Dedifferentiated amniotic fluid mesenchymal stem cell (primary cell): ENCODE results near the gene SPINT2.

Experiments used
- DNase-seq: peaks from one replicate; pipeline ENCODE4 v3.0.0-alpha.2; 2016; ENCODE audit errors: extremely low spot score

Gene SPINT2

GRCh38 chr19:38267761-38268483, 3.5 kb downstream of the SPINT2 start:
- no peak for DNase-seq

DNA sequence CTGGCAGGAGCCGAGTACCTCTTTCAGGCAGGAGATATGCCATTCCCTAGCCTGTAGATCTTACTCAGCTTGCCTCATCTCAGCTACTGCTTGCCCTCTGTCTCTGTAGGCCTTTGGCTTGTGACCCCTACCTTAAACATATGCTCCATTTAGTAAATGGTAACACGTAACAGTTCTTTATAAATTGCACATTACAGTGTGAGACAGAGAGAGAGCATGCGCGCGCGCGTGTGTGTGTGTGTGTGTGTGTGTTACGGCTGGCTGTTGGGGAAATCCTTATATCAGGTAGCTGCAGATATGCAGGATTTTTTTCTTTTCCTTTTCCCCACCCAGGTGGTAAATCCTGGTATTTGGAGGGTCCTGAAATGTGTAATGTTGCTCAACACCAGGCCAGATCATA, 4.2 kb downstream of the SPINT2 start:
- no peak for DNase-seq

- no peak for DNase-seq
These were observed 6.3 kb downstream of the SPINT2 start for GRCh38 chr19:38270587-38271167.

GRCh38 chr19:38273499-38273898, 9.1 kb downstream of the SPINT2 start:
- DNase-seq = no peak

GRCh38 chr19:38274739-38275138, 10.4 kb downstream of the SPINT2 start:
- DNase-seq = no peak

DNA sequence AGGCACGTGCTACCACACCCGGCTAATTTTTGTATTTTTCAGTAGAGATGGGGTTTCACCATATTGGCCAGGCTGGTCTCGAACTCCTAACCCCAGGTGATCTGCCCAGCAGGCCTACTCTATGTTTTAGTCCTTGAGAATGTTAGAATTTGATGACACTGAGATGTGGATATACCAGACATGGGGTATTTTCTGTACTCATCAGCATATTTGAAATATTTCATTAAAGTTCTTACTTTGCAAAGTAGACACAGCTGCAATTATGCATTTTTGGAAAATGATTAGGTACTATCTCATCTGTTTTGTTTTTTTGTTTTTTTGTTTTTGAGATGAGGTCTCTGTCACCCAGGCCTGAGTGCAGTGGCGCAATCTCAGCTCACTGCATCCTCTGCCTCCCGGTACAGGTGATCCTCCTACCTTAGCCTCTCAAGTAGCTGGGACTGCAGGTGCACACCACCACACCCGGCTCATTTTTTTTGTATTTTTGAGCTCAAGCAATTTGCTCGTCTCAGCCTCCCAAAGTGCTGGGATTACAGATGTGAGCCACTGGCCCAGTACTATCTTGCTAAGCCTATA, 12.7 kb downstream of the SPINT2 start:
- DNase-seq = no peak

DNA sequence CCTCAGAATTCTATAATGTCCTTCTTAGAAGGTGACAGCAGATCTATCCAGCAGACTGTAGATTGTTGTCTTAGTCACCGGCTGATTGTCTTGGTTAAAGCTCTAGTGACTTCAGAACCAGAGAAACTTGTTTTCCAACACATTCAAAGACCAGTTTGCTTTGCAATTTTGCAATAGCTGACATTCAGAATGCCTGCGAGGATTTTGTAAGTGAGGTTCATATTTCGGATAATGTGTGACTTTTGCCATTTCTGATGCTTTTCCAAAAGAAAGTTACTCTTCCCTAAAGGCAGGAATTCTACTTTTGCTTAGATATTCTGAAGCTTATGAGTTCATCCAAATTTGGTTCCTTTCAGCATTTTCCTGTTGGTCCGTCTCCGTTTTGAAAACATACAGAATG, 13.2 kb downstream of the SPINT2 start:
- DNase-seq = peak; percentile 62

GRCh38 chr19:38277969-38278680, 13.8 kb downstream of the SPINT2 start:
- no peak for DNase-seq

DNA sequence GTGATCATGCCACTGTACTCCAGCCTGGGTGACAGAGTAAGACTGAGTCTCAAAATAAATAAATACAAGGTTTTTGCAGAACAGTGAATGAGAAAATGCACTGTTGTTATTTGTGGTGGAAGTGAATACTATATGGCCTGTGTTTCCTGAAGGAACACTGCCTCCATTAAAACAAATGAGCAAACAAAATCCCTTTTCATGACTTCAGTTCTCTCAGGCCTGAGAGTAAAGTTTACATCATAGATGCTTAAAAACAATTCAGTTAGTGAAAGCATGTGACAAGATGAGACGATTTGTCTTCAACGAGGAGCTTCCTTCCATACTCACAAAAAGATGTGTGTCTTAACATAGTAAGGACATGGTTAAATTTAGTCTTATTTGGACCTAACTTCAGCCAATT, 14.4 kb downstream of the SPINT2 start:
- no peak for DNase-seq

DNA sequence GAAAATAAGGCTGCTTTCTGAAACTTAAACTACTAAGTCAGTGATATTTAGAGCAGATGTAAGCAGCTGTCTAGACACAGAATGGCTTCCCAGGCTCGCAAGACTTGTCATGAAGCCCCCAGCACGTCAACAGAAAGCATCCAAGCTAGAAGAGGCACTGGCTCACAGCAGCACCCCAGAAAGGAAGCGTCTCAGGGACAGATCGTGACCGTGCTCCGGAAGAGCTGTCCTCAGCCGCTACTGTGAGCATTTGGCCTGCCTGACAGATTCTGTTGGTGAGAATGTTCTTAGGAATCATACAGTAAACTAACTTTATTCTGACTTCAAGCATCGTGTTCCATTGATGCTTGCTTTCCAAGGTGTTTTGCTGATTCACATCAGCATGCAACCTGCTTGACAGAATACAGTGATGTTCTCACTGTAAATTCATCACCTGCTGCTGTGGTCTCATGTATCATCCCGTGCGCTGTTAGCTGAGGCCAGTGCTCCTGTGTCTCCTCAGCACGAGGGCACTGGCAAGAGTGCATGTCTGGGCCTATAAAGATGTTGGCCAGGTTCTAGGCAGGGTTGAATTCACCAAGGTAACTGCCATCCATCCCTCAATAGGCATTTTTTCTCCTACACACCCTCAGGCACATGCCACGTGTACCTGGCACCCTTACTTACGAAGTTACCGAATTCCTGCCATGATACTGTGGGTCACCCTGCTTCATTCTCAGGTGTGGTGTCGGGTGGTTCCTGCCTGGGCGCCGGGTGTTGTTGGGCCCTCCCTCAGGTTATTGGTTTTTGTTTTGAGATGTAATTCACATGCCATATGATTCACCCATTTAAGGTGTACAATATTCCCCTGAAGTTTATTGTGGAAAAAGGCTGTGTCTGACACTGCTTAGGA, 15.9 kb downstream of the SPINT2 start:
- no peak for DNase-seq

DNA sequence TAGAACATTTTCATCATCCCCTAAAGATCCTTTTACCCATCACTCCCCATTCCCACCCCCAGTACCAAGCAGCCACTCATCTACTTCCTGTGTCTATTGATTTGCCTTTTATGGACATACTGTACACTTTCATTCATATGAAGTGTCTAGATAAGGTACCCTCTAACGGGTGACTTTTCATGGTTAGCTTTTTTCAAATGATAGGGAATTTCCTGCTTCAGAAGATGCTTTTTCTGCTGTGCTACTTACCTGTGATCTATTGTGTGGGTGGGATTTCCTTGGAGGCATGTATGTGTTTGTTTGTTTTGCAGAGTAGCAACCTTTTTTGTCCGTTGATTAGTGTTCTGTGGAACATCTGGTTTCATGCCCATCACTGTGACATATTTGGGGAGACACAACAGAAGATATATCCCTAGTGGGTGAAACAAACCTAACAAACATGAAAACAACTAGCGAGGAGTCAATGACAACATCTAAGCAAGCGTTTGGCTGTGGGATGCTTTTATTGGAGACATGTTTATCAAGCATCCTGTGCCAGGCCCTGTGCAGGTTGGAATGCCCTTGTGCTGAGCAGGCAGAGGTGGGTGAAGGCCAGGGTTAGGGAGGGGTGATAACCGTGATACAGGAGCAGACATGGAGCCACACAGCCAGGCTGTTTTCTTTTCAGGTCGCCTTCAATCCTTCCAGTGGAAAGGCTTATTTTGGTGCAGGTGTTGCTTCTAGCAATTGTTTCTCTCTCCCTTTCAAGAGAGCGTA, 17.6 kb downstream of the SPINT2 start:
- DNase-seq = no peak

DNA sequence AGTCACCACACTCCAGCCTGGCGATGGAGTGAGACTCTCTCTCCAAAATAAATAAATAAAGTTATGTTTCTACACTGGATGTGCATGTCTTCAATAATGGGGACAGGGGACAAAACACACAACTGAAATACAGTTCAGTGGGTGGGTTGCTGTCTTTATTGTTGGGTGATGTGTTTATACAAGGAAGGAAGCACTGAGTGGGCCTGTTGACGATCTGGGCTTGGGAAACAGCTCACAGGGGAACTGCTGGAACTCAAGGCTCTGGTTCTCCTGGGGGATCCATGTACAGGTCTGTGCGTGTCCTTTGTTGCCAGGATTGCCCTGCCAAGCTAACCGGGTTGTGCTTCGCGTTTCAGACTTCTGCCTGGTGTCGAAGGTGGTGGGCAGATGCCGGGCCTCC, 18.9 kb downstream of the SPINT2 start:
- no peak for DNase-seq

GRCh38 chr19:38284422-38284821, 20.0 kb downstream of the SPINT2 start:
- DNase-seq = no peak

DNA sequence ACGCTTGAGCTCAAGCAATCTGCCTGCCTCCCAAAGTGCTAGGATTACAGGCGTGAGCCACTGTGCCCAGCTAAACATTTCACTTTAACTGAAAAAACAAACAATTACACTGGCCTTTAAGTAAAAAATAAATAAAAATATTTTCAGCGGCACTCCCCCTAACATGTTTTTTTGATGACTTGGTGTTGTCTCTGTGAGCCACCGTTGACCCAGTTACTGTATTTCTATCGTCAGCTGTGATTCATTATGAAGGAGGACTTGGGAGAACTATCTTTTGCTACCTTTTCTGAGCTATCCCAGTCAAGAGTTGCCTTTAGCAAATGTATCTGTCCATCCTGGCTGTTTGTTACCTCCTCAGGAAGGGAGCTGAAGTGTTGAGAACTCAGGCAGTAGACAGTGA, 21.2 kb downstream of the SPINT2 start:
- no peak for DNase-seq

- DNase-seq = no peak
These were observed 23.2 kb downstream of the SPINT2 start for GRCh38 chr19:38287604-38288003.

DNA sequence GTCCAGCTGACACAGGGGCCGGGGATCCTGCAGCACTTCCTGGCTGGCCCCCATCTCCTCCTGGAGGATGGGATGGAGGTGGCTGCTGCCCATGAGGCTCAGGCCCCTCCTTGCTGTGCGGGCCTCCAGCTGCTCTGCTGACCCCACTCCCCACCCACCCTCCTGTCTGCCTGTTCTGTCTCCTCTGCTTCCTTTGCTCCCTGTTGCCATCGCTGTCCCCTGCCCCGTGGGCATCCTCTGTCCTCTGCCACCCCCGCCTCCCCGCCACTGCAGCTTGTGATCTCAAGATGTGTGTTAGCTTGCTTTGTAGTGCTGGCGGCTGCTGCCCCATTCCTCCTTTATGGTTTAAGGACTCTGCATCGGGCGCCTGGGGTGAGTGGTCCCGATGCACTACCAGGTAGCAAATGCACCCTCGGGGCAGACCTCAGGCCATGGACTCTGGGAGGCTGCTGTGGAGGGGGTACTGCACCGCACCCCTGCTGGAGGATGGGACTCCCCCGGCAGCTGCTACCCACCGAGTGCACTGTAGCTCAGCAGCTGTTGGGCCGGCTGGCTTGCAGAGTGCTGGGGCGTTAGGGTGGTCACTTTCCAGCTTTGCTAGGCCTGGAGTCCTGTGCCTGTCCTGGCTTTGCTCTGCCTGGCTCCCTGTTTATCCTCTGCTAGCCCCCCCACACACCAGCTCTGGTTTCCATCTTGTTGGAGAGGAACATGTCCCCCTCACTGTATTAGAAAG, 23.9 kb downstream of the SPINT2 start:
- no peak for DNase-seq

GRCh38 chr19:38289955-38290354, 25.6 kb downstream of the SPINT2 start:
- DNase-seq = no peak

GRCh38 chr19:38290631-38291147, 26.3 kb downstream of the SPINT2 start:
- peak; percentile 89 for DNase-seq

DNA sequence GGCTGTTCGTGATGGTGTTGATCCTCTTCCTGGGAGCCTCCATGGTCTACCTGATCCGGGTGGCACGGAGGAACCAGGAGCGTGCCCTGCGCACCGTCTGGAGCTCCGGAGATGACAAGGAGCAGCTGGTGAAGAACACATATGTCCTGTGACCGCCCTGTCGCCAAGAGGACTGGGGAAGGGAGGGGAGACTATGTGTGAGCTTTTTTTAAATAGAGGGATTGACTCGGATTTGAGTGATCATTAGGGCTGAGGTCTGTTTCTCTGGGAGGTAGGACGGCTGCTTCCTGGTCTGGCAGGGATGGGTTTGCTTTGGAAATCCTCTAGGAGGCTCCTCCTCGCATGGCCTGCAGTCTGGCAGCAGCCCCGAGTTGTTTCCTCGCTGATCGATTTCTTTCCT, 27.5 kb downstream of the SPINT2 start:
- no peak for DNase-seq

DNA sequence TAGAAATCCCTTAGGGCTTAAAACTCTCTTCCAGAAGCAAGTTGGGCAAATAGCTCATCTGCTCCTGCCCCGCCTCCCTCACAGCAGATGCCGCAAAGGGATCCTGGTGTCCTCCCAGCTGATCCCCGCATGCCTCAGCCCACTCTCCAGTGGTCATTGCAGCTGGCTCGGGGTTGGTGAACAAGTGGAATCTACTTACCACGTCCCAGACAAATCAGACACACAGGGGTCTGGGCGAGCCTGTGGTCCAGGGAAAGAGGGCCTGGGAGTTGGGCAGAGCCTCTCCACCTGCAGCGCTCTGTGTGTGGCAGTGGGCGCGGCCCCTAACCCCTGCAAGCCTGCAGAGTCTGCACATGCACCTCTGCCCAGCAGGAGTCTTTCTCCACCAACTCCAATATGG, 28.9 kb downstream of the SPINT2 start:
- DNase-seq = no peak
